ENCODE results near the gene ARID2. TPM values are rescaled to one million over a fixed set of nuclear protein-coding genes. Genes with fewer than 3 reads are reported as not detected.

The ARID2 gene
- total RNA-seq, 4 donors from 2014 or later, result 27.7 to 46.5 (median 35.4) TPM

GRCh38 chr12:45728630-45729232 is 775 bp upstream of the ARID2 start:
- TF ChIP-seq CTCF (IDR thresholded peaks at IDR 0.05; ENCODE audit: low read depth), result no peak

- TF ChIP-seq CTCF (IDR thresholded peaks at IDR 0.05; ENCODE audit: low read depth), result no peak
Observed at GRCh38 chr12:45730084-45730347, 510 bp downstream of the ARID2 start.

- TF ChIP-seq CTCF (IDR thresholded peaks at IDR 0.05; ENCODE audit: low read depth), result no peak
Observed at GRCh38 chr12:45730348-45731189, 1.1 kb downstream of the ARID2 start.

GRCh38 chr12:45731190-45731775 is 1.8 kb downstream of the ARID2 start:
- no peak for TF ChIP-seq CTCF (IDR thresholded peaks at IDR 0.05; ENCODE audit: low read depth)

- TF ChIP-seq CTCF (IDR thresholded peaks at IDR 0.05; ENCODE audit: low read depth), result no peak
Observed at GRCh38 chr12:45732250-45732649, 2.7 kb downstream of the ARID2 start.

- TF ChIP-seq CTCF (IDR thresholded peaks at IDR 0.05; ENCODE audit: low read depth), result no peak
Observed at GRCh38 chr12:45732936-45733335, 3.4 kb downstream of the ARID2 start.

- TF ChIP-seq CTCF (IDR thresholded peaks at IDR 0.05; ENCODE audit: low read depth), result no peak
Observed at GRCh38 chr12:45737638-45738037, 8.1 kb downstream of the ARID2 start.
